Adrenal gland (tissue), 5 donors: ENCODE results near the gene TBPL2.

ENCODE experiments used
- CTCF ChIP-seq, 6 experiments: fragments of 450-650 bp in 4 of 6; fragments of 200-600 bp in 2 of 6; sonication (generic) in 1 of 6; IDR thresholded peaks; 1 replicate in 5 of 6; 2 replicates in 1 of 6; pipeline versions ENCODE4 v1.5.1 to v1.8.0; 2016 to 2021; ENCODE audit warnings: antibody characterized with exemption in 6 of 6, mild to moderate bottlenecking in 2 of 6, moderate library complexity in 1 of 6
- POLR2A ChIP-seq, 2 donors: fragments of 450-650 bp; IDR thresholded peaks; one replicate each; pipeline ENCODE4 v1.6.1; 2017; ENCODE audit warnings: antibody characterized with exemption in 2 of 2, mild to moderate bottlenecking in 2 of 2, moderate library complexity in 1 of 2
- donor health status: DM: no; HTN: no; CAD: no.

GRCh38 chr14:55423969-55424368 is 16.4 kb downstream of the TBPL2 start:
- TF ChIP-seq POLR2A (IDR thresholded peaks at IDR 0.05) (no peak), CTCF (IDR thresholded peaks at IDR 0.05) (no peak)
